Fibroblast of villous mesenchyme (primary cell): ENCODE results near the gene PLXND1. TPM values are rescaled to one million over a fixed set of nuclear protein-coding genes. Genes with fewer than 3 reads are reported as not detected.
A peak's percentile ranks its signal among the peaks of the same experiment; 100 is the strongest.

ENCODE experiments used
- DNase-seq: peaks from one replicate; pipeline ENCODE4 v3.0.0-alpha.2; 2010; ENCODE audit warnings: low read depth
- H3K4me3 ChIP-seq: 2 replicates; pipeline ENCODE4 v1.5.1; 2011; ENCODE audit warnings: low read depth, mild to moderate bottlenecking, low read length
- total RNA-seq: library from RNA; depleted of rRNA; stranded (reverse); fragments of >200 nt; gene quantifications from 2 replicates; pipeline ENCODE4 v1.2.3, GENCODE V29; 2012
- TF ChIP-seq, protein P1 (sequence below): IDR thresholded peaks from 2 replicates; pipeline ENCODE4 v1.5.1; 2012; ENCODE audit warnings: low read depth, mild to moderate bottlenecking, low read length; ENCODE audit not compliant: insufficient read depth

Gene PLXND1
- total RNA-seq, 1 donor = 97.2 TPM

DNA sequence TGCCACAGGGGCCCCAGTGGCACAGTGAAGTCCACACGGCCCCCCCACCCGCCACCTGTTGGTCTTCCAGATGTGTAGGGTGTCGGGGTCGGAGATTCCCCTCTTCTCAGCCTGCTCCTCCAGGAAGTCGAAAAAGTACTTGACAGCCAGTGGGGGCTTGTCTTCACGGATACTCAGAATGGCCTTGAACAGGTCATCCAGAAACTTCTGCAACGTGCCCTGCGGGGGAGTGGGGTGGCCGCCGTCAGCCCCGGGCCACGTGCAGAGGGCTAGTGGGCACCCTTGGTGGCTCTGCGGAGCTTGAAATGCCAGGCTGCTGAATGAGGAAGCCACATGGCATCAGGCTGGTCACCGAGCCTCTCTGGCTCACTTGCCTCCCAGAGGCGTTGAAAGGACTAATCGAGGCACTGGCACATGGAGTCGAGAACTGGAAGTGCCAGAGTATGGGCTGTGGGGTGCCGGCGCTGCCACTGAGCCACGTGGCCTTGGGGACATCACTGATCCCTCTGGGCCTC is 46.9 kb downstream of the PLXND1 start:
- TF ChIP-seq, protein P1, sequence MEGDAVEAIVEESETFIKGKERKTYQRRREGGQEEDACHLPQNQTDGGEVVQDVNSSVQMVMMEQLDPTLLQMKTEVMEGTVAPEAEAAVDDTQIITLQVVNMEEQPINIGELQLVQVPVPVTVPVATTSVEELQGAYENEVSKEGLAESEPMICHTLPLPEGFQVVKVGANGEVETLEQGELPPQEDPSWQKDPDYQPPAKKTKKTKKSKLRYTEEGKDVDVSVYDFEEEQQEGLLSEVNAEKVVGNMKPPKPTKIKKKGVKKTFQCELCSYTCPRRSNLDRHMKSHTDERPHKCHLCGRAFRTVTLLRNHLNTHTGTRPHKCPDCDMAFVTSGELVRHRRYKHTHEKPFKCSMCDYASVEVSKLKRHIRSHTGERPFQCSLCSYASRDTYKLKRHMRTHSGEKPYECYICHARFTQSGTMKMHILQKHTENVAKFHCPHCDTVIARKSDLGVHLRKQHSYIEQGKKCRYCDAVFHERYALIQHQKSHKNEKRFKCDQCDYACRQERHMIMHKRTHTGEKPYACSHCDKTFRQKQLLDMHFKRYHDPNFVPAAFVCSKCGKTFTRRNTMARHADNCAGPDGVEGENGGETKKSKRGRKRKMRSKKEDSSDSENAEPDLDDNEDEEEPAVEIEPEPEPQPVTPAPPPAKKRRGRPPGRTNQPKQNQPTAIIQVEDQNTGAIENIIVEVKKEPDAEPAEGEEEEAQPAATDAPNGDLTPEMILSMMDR = no peak
- no peak for DNase-seq
- peak overlapping the region; percentile 51 for H3K4me3 ChIP-seq

DNA sequence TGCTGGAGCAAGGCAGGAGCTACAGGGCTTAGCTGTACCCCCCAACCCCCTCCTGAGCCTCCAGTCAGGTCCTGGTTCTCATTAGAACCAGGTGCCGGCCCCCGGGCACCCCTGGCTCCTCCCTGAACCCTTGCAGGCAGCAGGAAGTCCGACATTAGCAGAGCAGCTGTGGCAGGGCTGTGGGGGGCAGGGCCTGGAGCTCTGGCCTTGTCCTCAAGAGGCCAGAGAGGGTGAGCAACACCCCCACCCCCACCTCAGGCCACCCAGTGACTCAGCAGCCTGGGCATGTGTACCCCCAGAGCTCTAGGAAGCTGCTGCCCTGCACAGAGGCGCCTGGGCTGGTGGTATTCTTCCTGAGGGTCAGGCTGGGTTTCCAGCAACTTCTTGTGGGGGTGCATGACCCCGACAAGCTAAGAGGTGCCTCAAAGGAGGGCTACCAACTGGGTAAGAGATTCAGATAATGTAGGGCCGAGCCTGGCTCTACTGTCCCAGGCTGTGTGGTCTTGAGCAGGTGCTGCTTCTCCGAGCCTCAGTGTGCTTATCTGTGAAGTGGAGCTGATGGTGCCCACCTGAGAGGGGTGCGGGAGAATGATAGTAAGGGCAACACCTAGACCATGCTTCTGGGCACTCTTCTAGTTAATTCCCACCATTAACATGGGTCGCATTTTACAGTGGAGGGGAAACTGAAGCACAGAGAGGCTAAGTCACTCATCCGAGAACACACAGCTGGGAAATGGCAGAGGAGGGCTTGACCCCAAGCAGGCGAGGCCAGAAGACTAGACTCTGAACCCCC is 47.5 kb downstream of the PLXND1 start:
- H3K4me3 ChIP-seq = peak overlapping the region; percentile 51
- peak; percentile 88 for DNase-seq
- TF ChIP-seq, protein P1 = no peak

GRCh38 chr3:129558081-129558771 is 48.2 kb downstream of the PLXND1 start:
- DNase-seq = no peak

DNA sequence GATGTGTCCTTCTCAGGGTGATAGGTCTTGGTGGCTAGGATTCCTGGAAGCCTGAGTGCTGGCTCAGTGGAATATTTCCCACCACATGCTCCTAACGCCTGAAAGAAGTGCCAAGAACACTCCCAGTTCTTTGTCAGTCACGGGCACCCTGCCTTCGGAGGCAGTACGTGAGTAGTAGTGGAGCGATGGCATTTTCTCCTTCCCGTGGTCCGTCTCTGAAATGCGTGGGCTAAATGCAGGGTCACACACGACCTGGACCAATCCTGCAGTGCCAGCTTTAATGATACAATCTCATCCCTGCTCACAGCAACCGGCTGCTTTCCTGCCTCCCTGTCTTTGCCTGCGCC is 49.0 kb downstream of the PLXND1 start:
- no peak for DNase-seq
- H3K4me3 ChIP-seq = no peak overlapping the region
- TF ChIP-seq, protein P1 = no peak

More at GRCh38 chr3:129558081-129558771, 48.2 kb downstream of the PLXND1 start:
- H3K4me3 ChIP-seq = peak overlapping the region; percentile 6
- TF ChIP-seq, protein P1 = no peak

DNA sequence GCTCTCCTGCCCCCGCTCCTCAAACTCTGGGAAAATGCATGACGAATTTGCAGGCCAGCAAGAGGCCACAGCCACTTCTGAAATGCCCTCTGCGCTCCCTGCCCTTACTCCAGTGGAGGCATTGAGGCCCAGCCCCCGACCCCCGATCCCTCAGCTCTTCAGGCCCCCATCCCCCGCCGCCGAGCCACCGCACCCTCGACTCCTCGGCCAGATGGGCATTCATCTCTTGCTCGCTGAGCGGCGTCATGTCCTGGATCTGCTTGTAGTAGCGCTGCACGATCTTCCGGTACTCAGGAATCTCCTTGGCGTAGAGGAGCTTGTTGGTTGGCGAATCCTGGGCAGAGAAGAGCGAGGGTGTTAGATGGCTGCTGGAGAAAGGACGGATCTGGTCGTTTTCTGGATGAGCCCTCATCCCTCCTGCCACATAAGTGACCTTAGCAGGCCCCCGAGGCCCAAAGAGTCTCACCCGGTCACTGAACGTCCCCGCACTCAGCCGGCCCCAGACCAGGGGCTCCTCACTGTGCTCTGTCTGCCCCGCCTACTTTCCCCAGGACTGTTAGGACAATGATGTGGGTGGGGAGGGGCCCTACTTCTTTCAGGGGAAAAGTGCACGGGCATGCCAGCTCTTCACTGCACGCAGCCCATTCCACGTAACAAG is 49.5 kb downstream of the PLXND1 start:
- no peak for DNase-seq
- no peak overlapping the region for H3K4me3 ChIP-seq
- TF ChIP-seq, protein P1 = no peak

- H3K4me3 ChIP-seq = no peak overlapping the region
- no peak for DNase-seq
- TF ChIP-seq, protein P1 = no peak
Observed at GRCh38 chr3:129556358-129556695, 50.1 kb downstream of the PLXND1 start.
